NCI-H226 (cell line): ENCODE data around the gene PRUNE2.
A peak's percentile ranks its signal among the peaks of the same experiment; 100 is the strongest.

ENCODE experiments used
- DNase-seq: peaks from one replicate; pipeline ENCODE4 v3.0.0-alpha.2; 2015

Gene PRUNE2

DNA sequence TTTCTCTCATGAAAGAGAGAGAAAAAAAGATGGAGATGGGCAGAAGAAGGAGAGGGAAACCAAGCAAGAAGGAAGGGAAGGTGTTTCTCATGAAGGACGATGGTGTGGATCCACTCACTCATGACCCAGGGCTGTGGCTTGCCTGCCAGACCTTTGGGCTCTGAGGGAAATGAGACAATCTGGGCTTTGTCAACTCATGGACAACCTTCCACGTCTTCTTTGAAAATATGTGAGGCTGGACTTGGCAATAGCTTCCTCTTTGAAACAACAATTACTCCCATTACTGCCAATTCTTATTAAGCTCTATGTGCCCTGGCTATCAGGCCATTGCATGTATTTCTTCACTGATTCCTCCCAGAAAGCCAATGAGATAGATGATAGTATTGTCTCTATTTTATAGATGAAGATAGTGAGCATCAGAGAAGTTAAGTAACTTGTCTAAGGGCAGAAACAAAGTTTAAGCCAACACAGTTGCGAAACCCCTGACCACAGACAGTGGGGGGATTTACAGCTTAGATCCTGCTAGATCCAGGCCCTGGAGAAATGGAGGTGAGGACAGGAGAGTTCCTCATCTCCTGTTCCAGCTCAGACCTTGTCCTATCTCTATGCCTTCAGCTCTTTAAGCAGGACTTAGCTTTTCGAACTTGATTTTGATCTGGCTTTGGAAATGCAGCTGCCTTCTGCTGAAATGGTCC is 314.5 kb downstream of the PRUNE2 start:
- peak; percentile 37 for DNase-seq

DNA sequence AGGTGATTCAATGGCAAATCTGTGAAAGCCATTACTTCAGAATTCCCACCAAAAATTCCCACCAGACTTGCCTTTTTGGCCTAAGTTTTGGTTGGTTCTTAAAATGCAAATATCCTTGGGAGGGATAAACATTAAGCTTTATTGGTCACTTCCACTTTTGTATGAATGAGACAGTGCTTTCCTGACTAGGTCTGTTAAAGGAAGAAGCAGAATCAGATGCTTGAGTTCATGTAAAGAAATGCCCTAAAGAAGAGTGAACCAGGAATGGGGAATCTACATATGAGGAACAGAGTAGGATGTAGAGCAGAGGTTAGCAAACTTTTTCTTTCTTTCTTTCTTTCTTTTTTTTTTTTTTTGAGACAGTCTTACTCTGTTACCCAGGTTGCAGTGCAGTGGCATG is 317.6 kb downstream of the PRUNE2 start:
- DNase-seq: no peak

DNA sequence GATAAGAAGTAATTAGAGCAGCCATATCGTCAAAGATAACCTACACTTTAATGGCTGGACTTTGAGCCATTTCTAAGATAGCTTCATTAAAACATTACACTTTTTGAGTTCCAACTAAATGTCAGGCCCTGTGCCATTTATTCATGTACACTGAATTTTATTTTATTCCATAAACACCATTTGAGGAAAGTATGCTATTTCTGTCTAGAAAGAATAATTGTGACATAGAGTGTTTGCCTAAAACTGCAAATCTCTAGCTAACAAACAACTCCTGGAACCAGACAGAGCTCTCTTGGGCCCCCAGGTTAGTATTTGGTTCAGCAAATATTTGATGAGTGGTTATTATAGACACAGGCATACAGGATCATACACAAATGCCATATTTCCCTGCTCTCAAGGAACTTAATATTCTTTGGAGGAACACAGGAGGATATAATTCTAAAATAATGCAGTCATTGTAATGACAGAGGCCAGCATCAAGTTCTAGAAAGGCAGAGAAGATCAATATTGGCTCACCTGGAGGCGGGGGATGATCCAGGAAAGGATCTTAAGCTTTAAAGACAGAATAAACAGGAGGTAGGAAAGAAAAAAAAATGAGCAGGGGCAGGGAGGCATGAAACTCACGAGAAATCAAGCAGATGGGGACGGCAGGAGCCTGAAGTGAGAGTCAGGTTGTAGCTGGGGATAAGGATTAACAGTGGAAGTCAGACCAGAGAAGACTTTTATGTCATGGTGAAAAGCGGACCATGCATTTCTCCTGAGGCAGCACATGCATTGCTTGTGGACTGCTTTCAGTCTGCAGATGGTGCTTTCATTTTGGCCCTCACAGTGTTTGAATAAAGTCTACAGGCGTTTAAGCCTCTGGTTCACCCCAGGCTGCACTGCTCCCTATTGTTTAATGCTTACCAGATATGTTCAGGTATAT is 319.3 kb downstream of the PRUNE2 start:
- DNase-seq: no peak

DNA sequence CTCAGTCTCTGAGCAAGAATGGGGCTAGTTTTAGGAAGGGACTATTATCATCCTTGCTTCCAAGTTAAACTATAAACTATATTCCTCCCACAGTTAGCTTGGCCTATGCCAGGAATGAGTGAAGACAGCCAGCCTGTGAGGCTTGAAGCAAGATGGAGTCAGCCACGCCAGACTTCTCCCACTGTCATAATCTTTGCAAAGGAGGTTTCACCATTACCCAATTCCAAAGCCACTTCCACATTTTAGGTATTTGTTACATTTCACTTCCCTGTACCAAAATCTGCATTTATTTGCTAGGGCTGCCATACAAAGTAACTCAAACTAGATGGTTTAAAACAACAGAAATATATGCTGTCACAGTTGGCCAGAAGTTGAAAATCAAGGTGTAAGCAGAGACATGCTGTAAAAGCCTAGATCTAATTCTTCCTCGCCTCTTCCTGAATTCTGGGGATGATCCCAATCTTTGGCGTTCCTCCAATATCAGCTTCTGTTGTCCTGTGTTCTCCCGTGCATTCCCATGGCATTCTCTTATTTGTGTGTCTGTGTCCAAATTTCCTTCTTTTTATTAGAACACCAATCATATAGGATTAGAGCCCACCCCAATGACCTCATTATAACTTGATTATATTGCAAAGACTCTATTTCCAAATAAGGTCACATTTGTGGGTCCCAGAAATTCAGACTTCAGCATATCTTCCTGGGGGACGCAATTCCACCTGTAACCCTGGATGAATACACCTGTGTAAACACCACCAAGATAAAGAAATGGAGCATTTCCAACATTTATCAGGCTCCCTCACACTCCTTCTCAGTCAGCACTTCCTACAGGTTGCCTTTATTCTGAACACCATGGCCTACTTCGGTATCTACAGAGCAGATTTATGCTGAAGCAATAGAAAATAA is 320.2 kb downstream of the PRUNE2 start:
- DNase-seq: no peak

DNA sequence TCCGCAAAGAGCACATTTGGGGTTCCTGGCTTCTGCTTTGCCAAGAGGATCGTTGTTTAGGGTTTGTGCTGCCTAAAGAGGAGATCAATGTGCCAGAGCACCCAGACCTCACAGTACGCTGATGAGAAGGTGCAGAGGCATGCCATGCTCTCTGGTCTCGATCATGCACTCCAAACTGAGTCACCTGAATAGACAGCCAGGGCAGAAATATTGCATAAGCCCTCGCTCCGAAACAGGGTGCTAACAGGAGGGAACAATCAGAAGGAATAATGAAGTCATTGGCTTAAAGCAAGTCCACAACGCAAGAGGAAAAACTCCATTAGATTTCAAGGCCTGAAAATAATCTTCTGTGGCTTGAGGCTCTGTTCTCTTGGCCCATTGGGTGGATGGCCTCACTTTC is 322.7 kb downstream of the PRUNE2 start:
- no peak for DNase-seq

DNA sequence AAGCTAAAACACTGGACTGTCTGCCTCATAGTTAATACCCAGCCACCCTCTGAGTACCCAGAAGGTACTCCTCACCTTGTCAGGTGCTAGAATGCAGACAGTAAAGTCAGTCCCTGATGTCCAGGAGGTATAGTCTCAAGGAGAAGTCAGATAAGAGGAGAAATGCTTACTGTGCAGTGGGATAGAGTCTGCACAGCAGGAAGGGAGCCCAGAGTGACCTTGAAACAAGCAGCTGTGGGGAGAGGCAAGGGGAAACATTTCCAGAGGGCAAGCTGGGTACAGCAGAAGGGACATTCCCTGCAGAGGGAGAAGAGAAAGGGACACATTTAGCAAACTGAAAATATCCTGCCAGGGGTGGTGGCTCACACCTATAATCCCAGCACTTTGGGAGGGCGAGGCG is 324.2 kb downstream of the PRUNE2 start:
- DNase-seq: no peak

DNA sequence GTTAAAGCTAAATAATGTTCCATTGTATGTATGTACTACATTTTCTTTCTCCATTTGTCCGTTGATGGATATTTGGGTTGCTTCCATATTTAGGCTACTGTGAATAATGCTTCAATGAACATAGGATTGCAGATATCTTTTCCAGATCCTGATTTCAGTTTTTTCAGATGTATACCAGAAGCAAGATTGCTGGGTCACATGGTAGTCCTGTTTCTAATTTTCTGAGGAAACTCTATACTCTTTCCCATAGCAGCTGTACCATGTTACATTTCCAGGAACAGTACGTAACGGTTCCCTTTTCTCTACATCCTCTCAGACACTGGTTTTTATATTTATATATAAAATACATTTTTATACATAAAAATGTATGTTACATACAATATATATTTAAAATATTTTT is 325.1 kb downstream of the PRUNE2 start:
- DNase-seq: no peak

DNA sequence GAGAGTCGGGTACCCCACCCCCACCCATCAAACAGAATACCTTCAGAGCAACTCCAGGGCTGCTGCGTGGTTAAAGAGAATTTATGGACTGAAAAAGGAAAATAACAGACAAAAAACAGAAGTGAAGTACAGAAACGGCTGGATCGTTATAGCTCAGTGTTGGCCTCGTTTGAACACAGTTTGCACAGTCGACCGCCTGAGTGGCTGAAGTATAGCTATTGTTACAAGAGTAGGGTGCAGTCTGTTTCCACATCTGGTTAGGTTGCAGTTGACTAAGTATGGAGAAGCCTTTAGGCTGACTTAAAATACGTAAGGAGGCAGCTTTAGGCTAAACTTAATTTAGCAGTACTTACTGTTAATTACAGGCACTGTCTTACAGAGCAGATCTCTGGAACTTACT is 325.7 kb downstream of the PRUNE2 start:
- no peak for DNase-seq

DNA sequence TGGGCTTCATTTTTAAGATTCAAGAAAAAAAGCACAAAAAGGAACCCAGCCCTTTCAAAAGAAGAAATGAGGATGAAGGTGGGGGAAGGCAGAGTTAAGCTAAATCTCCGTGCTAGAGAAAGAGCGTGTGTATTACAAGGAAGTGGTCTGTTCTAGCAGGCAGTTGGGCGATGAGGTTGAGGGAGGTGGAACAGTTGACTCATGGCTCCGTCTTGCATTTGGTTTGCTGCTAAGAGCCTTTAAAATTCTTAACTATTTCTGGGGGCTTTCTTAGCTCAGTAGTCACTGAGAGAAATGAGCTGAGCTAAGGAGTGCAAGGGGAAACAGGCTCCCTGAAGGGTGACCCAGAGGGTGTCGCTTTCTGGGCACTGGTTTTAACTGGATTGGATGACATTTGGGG is 329.6 kb downstream of the PRUNE2 start:
- peak; percentile 63 for DNase-seq

DNA sequence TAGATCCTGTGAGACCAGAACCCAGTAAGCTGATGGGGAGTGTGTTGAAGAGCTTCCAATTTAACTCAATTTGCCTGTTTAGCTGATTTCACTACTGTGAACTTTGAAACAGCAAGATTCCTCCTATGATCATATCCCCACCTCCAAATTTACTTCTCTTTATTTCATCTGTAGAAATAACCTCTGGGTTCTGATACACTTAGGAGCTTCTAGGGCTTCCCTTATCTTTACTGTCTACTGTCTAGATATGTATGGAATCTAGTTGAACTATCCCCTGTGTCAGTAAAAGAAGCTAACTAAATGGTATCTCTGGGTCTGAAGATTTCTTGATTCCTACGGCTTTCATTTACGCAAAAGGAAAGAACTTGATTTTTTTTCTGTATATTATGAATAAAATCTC is 330.2 kb downstream of the PRUNE2 start:
- DNase-seq: no peak

DNA sequence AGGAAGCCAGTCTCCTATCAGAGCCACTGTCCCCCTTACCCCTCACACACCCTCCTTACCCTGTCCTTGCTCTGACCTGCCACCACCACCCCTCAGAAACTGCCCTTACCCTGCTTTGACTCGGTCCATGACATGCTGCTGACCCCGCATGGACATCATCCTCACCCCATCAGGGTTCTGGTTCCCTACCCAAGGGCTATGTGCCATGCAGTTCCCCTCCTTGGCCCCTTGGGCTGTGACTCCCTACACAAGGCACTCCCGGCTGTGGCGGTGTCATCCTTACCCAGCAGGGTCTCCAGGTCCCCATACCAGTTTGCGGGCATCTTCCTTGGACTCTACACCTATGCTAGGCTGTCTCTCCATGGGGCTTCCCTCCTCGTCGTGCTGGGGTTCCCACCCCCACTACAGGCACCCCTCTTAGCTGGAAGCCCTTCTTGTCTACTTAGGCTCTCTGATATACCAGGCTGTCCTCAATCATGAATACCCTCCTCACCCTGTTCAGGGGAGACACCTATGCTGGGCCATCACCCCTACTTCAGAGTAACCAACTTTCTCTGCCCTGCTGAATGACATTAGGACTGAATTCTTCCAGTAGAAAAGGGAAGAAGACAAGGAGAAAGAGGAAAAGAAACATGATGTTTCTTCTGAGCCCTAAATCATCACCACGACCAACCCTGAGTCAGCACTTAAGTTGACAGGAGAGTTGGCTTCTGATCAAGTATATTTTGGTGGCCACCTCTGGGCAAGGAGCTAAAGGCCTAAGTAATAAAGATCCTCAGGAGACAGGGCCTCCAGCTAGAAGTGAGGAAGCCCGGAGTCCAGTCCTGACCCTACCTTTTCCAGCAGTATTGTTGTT is 331.8 kb downstream of the PRUNE2 start:
- no peak for DNase-seq

DNA sequence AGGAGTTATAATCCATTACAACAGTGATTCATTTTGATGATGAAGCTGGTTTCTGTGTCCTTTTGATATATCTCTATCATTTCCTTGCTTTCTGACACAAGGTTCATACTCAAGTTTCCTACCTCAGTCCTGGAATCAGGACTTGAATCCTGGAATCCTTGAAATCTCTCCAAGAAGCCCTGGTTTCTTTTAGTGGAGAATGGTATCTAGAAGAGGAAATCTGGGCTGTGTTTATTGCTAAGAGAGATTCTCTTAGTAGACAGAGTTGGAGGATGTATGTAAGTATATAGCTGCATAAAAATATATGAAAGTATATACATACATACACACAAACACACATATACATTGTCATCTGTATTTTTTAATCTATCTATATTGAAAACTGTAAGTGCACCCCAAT is 332.5 kb downstream of the PRUNE2 start:
- DNase-seq: no peak

DNA sequence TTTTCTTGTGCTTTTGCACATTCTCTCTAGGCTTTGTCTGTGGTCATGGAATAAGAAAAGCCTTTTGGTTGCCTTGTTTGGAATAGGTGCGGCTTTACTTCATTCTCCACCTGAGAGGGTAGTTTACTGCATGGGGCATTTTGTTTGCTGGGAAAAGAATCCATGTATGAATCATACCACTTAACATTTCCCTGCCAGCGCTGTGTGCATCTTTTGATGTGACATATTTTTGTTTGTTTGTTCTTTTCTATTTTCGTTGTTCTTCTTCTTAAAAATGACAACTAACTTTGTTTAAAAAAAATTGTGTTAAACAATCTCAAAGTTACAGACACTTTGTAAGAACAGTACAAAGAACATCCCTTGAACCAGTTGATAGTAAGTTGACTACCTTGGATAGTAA is 333.8 kb downstream of the PRUNE2 start:
- no peak for DNase-seq

DNA sequence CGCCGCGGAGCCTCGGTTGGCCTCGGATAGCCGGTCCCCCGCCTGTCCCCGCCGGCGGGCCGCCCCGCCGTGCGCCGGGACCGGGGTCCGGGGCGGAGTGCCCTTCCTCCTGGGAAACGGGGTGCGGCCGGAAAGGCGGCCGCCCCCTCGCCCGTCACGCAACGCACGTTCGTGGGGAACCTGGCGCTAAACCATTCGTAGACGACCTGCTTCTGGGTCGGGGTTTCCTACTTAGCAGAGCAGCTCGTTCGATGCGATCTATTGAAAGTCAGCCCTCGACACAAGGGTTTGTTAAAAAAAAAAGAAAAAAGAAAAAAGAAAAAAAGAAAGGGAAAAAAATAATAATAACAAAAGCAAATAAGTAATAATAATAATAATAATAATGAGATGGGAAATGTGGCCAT is 334.2 kb downstream of the PRUNE2 start:
- no peak for DNase-seq

DNA sequence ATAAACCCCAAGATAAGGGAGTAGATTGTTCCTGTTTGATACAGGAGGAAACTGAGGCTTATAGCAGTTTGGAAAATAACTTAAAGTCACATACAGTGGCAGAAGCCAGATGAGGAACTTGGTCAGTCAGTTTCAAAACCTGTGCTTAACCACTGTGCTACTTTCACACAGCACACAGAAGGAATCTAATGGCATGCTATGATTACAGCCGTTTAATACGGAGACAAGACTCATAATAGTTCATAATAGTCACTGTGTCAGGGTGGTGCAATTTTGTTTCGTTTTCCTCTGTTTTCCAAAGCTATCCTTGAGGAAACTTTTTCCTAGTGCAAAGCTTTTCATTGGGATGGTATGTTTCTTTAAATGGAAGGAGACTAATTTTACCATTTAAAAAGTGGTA is 334.6 kb downstream of the PRUNE2 start:
- DNase-seq: no peak

DNA sequence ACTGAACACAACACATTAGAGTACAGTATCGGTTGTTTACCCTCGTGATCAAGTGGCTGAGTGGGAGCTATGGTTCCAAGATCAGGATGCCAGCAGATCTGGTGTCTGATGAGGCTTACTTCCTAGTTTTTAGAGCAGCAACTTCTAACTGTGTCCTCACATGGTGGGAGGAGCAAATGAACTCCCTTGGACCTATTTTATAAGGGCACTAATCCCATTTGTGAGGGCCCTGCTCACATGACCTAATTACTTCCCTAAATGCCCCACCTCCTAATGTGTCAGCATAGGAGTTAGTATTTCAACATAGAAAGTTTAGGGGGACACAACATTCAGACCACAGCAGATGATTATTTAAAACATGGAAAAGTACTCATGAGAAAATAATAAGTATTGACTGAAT is 335.1 kb downstream of the PRUNE2 start:
- DNase-seq: no peak

DNA sequence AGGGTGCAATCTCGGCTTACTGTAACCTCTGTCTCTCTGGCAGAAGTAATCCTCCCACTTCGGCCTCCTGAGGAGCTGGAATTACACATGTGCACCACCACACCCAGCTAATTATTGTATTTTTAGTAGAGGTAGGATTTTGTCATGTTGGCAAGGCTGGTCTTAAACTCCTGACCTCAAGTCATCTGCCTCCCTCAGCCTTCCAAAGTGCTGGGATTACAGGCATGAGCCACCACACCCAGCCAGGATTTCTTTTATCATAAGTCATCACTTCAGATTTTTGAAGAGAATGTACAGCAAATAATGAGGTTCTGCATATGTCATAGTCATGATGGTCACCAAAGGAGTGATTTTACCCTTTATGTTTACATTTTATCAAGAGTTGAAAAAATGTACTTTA is 338.8 kb downstream of the PRUNE2 start:
- peak; percentile 39 for DNase-seq

DNA sequence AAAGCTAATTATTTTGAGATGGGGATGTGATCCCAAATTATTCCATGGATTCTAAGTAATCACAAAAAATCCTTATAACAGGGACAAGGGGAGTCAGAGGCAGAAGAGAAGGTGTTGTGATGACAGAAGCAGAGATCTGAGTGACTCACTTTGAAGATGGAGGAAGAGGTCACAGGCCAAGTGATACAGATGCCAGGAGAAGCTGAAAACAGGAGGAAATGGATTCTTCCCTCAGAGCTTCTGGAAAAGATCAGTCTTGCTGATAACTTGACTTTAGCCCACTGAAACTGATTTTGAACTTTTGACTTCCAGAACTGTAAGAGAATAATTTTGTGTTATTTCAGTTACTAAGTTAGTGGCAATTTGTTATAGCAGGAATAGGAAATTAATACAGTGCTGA is 341.6 kb downstream of the PRUNE2 start:
- DNase-seq: peak; percentile 48

DNA sequence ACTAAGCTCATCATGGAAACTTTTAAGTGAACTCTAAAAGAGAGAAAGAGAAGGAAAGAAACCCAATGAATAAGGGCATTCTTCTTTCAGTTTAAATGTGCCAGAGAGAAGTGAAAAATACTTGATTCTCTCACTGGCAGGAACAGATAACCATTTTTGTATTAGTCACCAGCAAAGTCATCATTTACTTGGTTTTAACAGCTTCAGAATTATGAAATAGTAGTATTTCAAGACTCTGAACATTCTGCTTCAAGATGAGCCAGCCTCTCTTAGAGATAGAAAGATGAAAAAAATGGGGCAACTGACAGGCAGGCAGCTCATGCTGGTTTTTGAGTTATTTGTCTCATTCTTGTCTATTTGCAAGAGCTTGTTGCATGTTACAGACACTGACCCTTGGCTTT is 343.4 kb downstream of the PRUNE2 start:
- peak; percentile 87 for DNase-seq

DNA sequence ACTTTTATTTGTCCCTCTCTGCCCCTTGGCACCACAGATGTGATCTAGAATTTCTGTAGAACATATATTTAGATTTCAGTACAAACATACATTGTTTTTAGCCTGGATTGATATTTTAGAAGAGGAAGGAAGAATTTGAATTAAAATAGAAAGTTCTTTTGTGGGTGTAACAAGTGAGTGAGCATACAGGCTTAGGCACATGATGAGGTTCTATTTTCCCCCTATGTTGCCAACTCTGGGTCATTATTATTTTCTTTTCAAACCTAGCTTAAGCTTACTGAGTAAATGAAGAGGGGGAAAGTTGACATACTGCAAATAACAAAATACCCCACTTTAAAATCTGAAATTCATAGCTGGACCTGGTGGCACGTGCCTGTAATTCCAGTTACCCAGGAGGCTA is 344.0 kb downstream of the PRUNE2 start:
- DNase-seq: no peak
